CD8-positive, alpha-beta memory T cell (primary cell): ENCODE results near the gene SLC39A10. TPM values are rescaled to one million over a fixed set of nuclear protein-coding genes. Genes with fewer than 3 reads are reported as not detected.
"Not testable (repeated sequence)": the region's sequence is repeated elsewhere in the genome, so short reads cannot be mapped to it uniquely, and the experiment has no call there.

ENCODE experiments used
- CTCF ChIA-PET: fragments of 350-600 bp; sonication (Branson Sonifier 250); formaldehyde crosslinking; loops from one replicate; lab custom pipeline; 2021; ENCODE audit warnings: antibody characterized with exemption; lab: Charles Lee
- POLR2A ChIA-PET: fragments of 350-600 bp; sonication (Branson Sonifier 250); formaldehyde crosslinking; loops from one replicate; lab custom pipeline; 2021; ENCODE audit warnings: antibody characterized with exemption; lab: Charles Lee
- DNase-seq, 5 donors: peaks; one replicate each; pipeline versions ENCODE4 v3.0.0 to v3.0.0-alpha.2; 2020 to 2022; ENCODE audit warnings: mixed read lengths in 1 of 5
- H3K27ac ChIP-seq: one replicate; pipeline ENCODE4 v1.7.0; 2013; ENCODE audit warnings: low read depth, mild to moderate bottlenecking, low read length, moderate library complexity
- H3K27me3 ChIP-seq: 2 replicates; pipeline ENCODE4 v1.7.0; 2013; ENCODE audit warnings: low read length, mild to moderate bottlenecking; ENCODE audit not compliant: insufficient read depth, poor library complexity, severe bottlenecking
- H3K36me3 ChIP-seq: 2 replicates; pipeline ENCODE4 v1.7.0; 2013; ENCODE audit warnings: mild to moderate bottlenecking, low read length, moderate library complexity; ENCODE audit not compliant: insufficient read depth
- H3K4me1 ChIP-seq: 2 replicates; pipeline ENCODE4 v1.7.0; 2013; ENCODE audit warnings: mild to moderate bottlenecking, low read length, moderate library complexity; ENCODE audit not compliant: insufficient read depth
- H3K4me3 ChIP-seq: 2 replicates; pipeline ENCODE4 v1.7.0; 2013; ENCODE audit warnings: mild to moderate bottlenecking, low read length
- H3K9me3 ChIP-seq: 2 replicates; pipeline ENCODE4 v1.7.0; 2013; ENCODE audit warnings: mild to moderate bottlenecking, low read length
- H3K27ac Mint-ChIP-seq, 8 donors: one replicate each; pipeline ENCODE4 v1.8.0; 2020 to 2021; ENCODE audit warnings: mixed read lengths in 8 of 8, mild to moderate bottlenecking in 6 of 8, inconsistent platforms in 3 of 8, moderate library complexity in 3 of 8
- H3K27me3 Mint-ChIP-seq, 2 donors: one replicate each; pipeline ENCODE4 v1.8.0; 2020 to 2021; ENCODE audit warnings: mixed read lengths in 2 of 2, mild to moderate bottlenecking in 1 of 2, moderate library complexity in 1 of 2
- H3K36me3 Mint-ChIP-seq, 3 donors: one replicate each; pipeline ENCODE4 v1.8.0; 2020 to 2021; ENCODE audit warnings: mixed read lengths in 3 of 3, inconsistent platforms in 1 of 3, mild to moderate bottlenecking in 1 of 3
- H3K4me1 Mint-ChIP-seq, 3 donors: one replicate each; pipeline ENCODE4 v1.8.0; 2020 to 2021; ENCODE audit warnings: mixed read lengths in 3 of 3, inconsistent platforms in 1 of 3, mild to moderate bottlenecking in 1 of 3
- H3K4me3 Mint-ChIP-seq, 7 donors: one replicate each; pipeline ENCODE4 v1.8.0; 2020 to 2021; ENCODE audit warnings: mixed read lengths in 7 of 7, mild to moderate bottlenecking in 6 of 7, moderate library complexity in 4 of 7, inconsistent platforms in 2 of 7
- H3K9me3 Mint-ChIP-seq, 5 donors: one replicate each; pipeline ENCODE4 v1.8.0; 2020 to 2022; ENCODE audit warnings: mixed read lengths in 5 of 5, mild to moderate bottlenecking in 3 of 5, moderate library complexity in 2 of 5, inconsistent platforms in 1 of 5
- polyA plus RNA-seq: library from polyadenylated mRNA; unstranded; fragments of 300-500 nt; fragmentation: Illumina TruSeq; gene quantifications from one replicate; pipeline ENCODE4 v1.2.3, GENCODE V29; 2021
- total RNA-seq, 2 experiments: library from RNA; stranded (reverse); gene quantifications; one replicate each; pipeline ENCODE4 v1.2.3, GENCODE V29; 2021

The SLC39A10 gene
- total and polyA plus RNA-seq, 3 experiments from 2014 or later = 11.3 to 23.6 (median 22.2) TPM

DNA sequence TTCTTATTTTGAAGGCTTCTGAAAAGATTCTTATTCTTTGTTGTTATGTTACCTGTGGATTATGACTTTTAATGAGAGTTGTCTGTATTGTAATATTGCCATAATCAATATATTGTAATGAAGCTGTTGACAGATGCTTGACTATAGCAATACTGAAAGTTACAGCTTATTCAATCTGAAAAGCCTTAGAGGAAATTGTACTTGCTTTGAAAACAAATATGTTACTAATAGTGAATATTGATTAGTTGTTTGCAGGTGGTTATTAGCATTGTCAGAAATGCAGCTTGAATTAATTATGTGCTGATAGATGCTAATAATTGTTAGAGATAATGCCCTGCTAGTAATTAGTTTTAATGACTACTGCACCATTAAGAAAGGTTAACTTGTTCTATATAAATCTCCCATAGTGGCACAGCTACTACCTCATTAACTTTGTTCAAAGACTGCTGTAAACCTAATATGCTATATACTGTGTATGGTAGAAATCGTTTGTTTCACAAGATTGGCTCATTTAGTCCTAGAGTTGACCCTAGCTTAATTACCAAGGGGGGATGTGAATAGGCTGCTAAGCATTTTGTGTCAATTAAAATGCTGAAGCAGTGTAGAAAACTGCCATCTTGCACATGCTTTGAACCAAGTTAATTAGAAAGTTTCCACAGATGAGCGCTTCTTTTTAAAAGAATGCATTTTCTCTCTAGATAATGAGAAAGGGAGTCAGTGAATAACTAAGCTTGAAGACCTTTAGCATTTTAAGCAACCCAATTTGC lies 30.5 kb downstream of the SLC39A10 start:
- POLR2A ChIA-PET = no interaction called here
- H3K9me3 ChIP-seq = no peaks in the 10 kb centered on the region
- no peaks in the 10 kb centered on the region for H3K27me3 ChIP-seq
- H3K36me3 ChIP-seq = peaks cover 3% of the 10 kb centered on the region
- H3K27ac Mint-ChIP-seq = no peak overlapping the region
- H3K4me3 ChIP-seq = no peak overlapping the region
- H3K27me3 Mint-ChIP-seq = no peaks in the 10 kb centered on the region
- no peak for DNase-seq
- peaks cover 39 to 60% (median 41%) of the 10 kb centered on the region in 3 donors for H3K36me3 Mint-ChIP-seq
- CTCF ChIA-PET = interaction anchor here (1.1 kb wide), 1 partner anchor 27 kb away, joined by 3 read pairs; no protein-coding TSS in a partner anchor
- no peak overlapping the region for H3K4me3 Mint-ChIP-seq
- no peak overlapping the region for H3K27ac ChIP-seq
- H3K4me1 ChIP-seq = peaks cover 10% of the 10 kb centered on the region
- peaks cover 47 to 64% (median 55%) of the 10 kb centered on the region in 3 donors for H3K4me1 Mint-ChIP-seq
- H3K9me3 Mint-ChIP-seq = peaks cover 0 to 13% (median 8%) of the 10 kb centered on the region in 5 donors

DNA sequence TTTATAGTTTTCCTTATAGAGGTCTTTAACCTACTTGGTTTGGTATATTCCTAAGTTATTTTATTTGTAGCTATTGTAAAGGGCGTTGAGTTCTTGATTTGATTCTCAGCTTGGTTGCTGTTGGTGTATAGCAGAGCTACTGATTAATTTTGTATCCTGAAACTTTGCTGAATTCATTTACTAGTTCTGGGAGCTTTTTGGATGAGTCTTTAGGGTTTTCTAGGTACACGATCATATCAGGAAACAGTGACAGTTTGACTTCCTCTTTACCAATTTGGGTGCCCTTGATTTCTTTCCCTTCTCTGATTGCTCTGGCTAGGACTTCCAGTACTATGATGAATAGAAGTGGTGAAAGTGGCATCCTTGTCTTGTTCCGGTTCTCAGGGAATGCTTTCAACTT lies 35.5 kb downstream of the SLC39A10 start:
- H3K4me3 ChIP-seq, H3K36me3 ChIP-seq, POLR2A ChIA-PET, CTCF ChIA-PET, H3K4me1 ChIP-seq, H3K9me3 ChIP-seq, H3K27ac ChIP-seq, H3K27me3 Mint-ChIP-seq, DNase-seq, H3K27me3 ChIP-seq: not testable (repeated sequence)
- Mint-ChIP-seq H3K36me3 (peaks cover 43 to 64% (median 63%) of the 10 kb centered on the region in 3 donors), H3K27ac (peak overlapping the region in 2 of 8 donors; percentile 8 to 31), H3K9me3 (peaks cover 0 to 13% (median 9%) of the 10 kb centered on the region in 5 donors), H3K4me3 (peak overlapping the region in 4 of 7 donors; percentile 4 to 37 (median 8)), H3K4me1 (peaks cover 48 to 65% (median 65%) of the 10 kb centered on the region in 3 donors)

DNA sequence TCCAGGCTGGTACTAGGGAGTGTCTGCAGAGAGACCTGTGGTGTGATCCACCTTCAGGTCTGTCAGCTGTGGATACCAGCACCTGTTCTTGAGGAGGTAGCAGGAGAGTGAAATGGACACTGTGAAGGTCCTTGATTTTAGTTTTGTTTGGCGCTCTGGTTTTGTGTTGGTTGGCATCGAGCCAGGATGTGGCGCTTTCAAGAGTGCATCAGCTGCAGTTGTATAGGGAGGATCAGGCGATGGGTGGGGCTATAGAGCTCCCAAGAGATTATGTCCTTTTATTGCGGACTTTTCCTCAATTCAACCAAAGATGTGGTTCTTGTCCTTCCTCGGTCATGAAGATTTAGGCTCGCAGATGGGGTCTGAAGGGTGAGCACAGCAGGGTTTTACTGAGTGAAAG lies 37.5 kb downstream of the SLC39A10 start:
- Histone ChIP-seq H3K36me3 (peaks cover 3% of the 10 kb centered on the region), H3K27me3 (no peaks in the 10 kb centered on the region), H3K4me3 (no peak overlapping the region), H3K4me1 (no peaks in the 10 kb centered on the region), H3K27ac (no peak overlapping the region), H3K9me3 (peaks cover under 1% of the 10 kb centered on the region)
- Mint-ChIP-seq H3K4me3 (no peak overlapping the region), H3K36me3 (peaks cover 54 to 80% (median 71%) of the 10 kb centered on the region in 3 donors), H3K9me3 (peaks cover 0 to 18% (median 15%) of the 10 kb centered on the region in 5 donors), H3K27me3 (no peaks in the 10 kb centered on the region), H3K4me1 (peaks cover 63 to 83% (median 80%) of the 10 kb centered on the region in 3 donors), H3K27ac (peak overlapping the region in 2 of 8 donors; percentile 21 to 68)
- CTCF ChIA-PET = no interaction called here
- DNase-seq = no peak
- POLR2A ChIA-PET = no interaction called here

DNA sequence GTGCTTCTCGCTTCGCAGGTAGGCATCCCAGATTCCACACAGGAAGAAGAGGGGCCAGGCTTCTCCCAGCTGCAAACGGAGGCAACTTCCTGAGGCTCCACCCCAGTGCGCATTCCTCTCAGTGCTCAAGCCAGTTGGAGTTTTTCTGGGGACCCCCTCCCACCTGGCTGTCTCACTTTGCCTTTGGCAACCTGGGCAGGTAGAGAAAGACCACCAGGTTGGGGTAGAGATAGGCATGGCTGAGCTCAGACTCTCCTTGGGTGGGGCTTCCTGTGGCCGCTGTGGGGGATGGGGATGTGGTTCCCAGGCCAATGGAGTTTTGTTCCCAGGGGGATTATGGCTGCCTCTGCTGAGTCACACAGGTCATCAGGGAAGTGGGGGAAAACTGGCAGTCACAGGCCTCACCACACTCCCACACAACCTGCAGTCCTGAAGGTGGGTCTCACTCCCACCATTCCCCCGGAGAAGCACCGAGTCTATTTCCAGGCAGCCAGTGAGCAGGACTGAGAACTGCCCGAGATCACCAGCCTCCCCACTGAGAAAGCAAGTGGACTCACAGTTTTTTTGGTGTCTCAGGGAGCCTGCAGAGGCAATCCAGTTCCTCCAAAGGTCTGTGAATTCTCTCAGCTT lies 38.1 kb downstream of the SLC39A10 start:
- H3K27ac Mint-ChIP-seq = peak overlapping the region in 1 of 8 donors; percentile 4
- Histone ChIP-seq H3K4me3 (no peak overlapping the region), H3K4me1 (no peaks in the 10 kb centered on the region), H3K36me3 (peaks cover 3% of the 10 kb centered on the region), H3K27me3 (no peaks in the 10 kb centered on the region), H3K9me3 (peaks cover 6% of the 10 kb centered on the region), H3K27ac (no peak overlapping the region)
- peaks cover 63 to 84% (median 83%) of the 10 kb centered on the region in 3 donors for H3K4me1 Mint-ChIP-seq
- H3K9me3 Mint-ChIP-seq = peaks cover 0 to 23% (median 21%) of the 10 kb centered on the region in 5 donors
- POLR2A ChIA-PET = no interaction called here
- H3K36me3 Mint-ChIP-seq = peaks cover 55 to 83% (median 74%) of the 10 kb centered on the region in 3 donors
- no peak overlapping the region for H3K4me3 Mint-ChIP-seq
- no peaks in the 10 kb centered on the region for H3K27me3 Mint-ChIP-seq
- no peak for DNase-seq
- CTCF ChIA-PET = no interaction called here

DNA sequence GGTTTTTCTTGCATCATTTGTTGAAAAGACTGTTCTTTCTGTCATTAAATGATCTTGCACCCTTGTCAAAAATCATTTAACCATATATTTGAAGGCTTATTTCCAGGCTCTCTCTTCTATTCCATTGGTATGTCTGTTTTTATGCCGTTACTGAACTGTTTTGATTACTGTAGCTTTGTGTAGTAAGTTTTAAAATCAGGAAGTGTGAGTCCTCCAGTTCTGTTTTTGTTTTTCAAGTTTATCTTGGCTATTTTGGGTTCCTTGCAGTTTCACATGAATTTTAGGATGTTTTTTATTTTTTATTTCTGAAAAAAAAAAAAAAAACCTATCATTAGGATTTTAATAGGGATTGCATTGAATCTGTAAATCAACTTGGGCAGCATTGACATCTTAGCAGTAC lies 39.0 kb downstream of the SLC39A10 start:
- Histone ChIP-seq H3K27ac (no peak overlapping the region), H3K27me3 (no peaks in the 10 kb centered on the region), H3K4me3 (no peak overlapping the region), H3K9me3 (peaks cover 6% of the 10 kb centered on the region), H3K36me3 (no peaks in the 10 kb centered on the region), H3K4me1 (no peaks in the 10 kb centered on the region)
- Mint-ChIP-seq H3K9me3 (peaks cover 5 to 27% (median 22%) of the 10 kb centered on the region in 5 donors), H3K4me1 (peaks cover 59 to 77% (median 74%) of the 10 kb centered on the region in 3 donors), H3K27ac (peak overlapping the region in 1 of 8 donors; percentile 12), H3K27me3 (no peaks in the 10 kb centered on the region), H3K36me3 (peaks cover 54 to 83% (median 72%) of the 10 kb centered on the region in 3 donors), H3K4me3 (no peak overlapping the region)
- DNase-seq = no peak
- ChIA-PET CTCF (no interaction called here), POLR2A (no interaction called here)

DNA sequence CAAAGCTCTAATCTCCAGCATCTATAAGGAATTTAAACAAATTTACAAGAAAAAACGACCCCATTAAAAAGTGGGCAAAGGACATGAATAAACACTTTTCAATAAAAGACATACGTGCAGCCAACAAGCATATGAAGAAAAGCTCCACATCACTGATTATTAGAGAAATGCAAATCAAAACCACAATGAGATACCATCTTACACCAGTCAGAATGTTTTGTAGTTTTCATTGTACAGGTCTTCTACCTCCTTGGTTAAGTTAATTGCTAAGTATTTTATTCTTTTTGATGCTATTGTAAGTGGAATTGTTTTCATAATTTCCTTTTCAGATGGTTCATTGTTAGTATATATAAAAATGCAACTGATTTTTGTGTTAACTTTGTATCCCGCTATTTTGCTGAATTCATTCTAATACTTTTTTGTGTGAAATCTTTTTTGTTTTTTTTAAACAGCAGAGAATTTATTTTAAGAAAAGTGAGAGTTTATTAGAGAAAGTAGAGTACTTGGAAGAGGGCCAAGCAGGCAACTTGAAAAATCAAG lies 40.7 kb downstream of the SLC39A10 start:
- ChIA-PET POLR2A (no interaction called here), CTCF (interaction anchor here (1.0 kb wide), 1 partner anchor 199 kb away, joined by 3 read pairs; no protein-coding TSS in a partner anchor)
- Histone ChIP-seq H3K4me3 (no peak overlapping the region), H3K27ac (no peak overlapping the region), H3K9me3 (peaks cover 6% of the 10 kb centered on the region), H3K4me1 (no peaks in the 10 kb centered on the region), H3K27me3 (no peaks in the 10 kb centered on the region), H3K36me3 (no peaks in the 10 kb centered on the region)
- DNase-seq = no peak
- no peaks in the 10 kb centered on the region for H3K27me3 Mint-ChIP-seq
- peak overlapping the region in 1 of 8 donors; percentile 21 for H3K27ac Mint-ChIP-seq
- peaks cover 48 to 67% (median 61%) of the 10 kb centered on the region in 3 donors for H3K4me1 Mint-ChIP-seq
- H3K9me3 Mint-ChIP-seq = peaks cover 9 to 35% (median 24%) of the 10 kb centered on the region in 5 donors
- no peak overlapping the region for H3K4me3 Mint-ChIP-seq
- H3K36me3 Mint-ChIP-seq = peaks cover 40 to 80% (median 75%) of the 10 kb centered on the region in 3 donors

DNA sequence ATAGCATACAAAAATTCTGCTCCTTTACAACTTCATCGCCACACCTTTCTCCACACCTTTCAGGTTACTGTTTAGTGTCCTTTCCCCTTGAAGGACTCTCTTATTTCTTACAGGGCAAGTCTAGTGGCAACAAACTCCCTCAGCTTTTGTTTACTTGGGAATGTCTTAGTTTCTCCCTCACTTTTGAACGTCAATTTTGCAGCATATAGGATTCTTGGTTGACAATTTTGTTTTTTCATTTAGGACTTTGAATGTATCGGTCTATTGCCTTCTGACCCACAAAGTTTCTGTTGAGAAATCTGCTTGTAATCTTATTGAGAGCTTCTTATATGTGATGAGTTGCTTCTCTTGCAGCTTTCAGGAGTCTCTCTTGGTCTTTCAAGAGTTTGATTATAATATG lies 43.5 kb downstream of the SLC39A10 start:
- no peak overlapping the region for H3K4me3 Mint-ChIP-seq
- H3K27ac Mint-ChIP-seq = no peak overlapping the region
- H3K4me1 Mint-ChIP-seq = peaks cover 43 to 61% (median 49%) of the 10 kb centered on the region in 3 donors
- Histone ChIP-seq H3K4me1 (no peaks in the 10 kb centered on the region), H3K4me3 (no peak overlapping the region), H3K27me3 (no peaks in the 10 kb centered on the region), H3K9me3 (peaks cover 6% of the 10 kb centered on the region), H3K36me3 (no peaks in the 10 kb centered on the region), H3K27ac (no peak overlapping the region)
- H3K9me3 Mint-ChIP-seq = peaks cover 9 to 31% (median 20%) of the 10 kb centered on the region in 5 donors
- CTCF ChIA-PET = no interaction called here
- no peaks in the 10 kb centered on the region for H3K27me3 Mint-ChIP-seq
- DNase-seq = no peak
- H3K36me3 Mint-ChIP-seq = peaks cover 37 to 70% (median 67%) of the 10 kb centered on the region in 3 donors
- POLR2A ChIA-PET = no interaction called here
